GM18907 (cell line): Measurements from ENCODE around the gene PAPPA.
A peak's percentile ranks its signal among the peaks of the same experiment; 100 is the strongest.

Source experiments
- ATAC-seq: cut with Tn5 transposase; IDR thresholded peaks from one replicate; pipeline ENCODE4 v1.9.1; 2021; ENCODE audit warnings: mild to moderate bottlenecking, moderate library complexity; ENCODE audit not compliant: unreplicated experiment

PAPPA gene

GRCh38 chr9:116442528-116442927 lies 288.9 kb downstream of the PAPPA start:
- no peak for ATAC-seq

DNA sequence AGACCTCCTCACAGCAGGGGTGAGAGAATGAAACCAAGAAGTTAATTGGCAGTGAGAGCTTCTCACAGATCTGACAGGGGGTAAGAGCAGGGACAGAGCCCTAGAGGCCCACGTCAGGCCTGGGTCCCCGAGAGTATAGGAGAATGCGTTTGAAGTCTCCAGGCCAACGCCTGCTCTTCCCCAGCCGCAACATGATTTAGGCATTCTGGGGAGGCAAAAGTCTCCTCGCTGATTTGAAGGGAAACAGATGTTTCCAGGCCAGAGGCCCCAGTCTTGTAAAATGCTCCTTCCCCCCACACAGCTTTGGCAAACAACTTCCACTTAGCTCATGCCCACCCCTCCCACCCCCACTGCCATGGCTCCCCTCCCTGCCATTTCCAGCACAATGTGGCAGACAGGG lies 294.3 kb downstream of the PAPPA start:
- ATAC-seq, result no peak

DNA sequence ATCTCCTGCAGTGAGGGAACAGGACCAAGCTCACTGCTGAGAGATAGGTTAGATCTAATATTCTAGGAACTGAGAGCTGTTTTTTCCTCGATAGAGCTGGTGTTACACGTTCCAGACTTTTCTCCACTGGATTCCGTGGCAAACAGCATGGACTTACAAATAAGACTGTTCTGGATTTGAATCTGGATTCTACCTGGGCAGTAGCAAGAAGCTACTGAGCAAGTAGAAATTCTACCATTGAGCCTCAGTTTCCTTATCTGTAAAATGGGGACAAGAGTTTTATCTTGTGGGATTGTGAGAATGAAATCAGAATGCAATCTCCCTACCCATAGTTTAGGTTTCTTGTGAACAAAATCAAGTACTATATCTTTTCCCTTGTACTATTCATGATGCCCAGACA lies 294.8 kb downstream of the PAPPA start:
- ATAC-seq, result no peak

- no peak for ATAC-seq
Observed at GRCh38 chr9:116449949-116450348, 296.4 kb downstream of the PAPPA start.

DNA sequence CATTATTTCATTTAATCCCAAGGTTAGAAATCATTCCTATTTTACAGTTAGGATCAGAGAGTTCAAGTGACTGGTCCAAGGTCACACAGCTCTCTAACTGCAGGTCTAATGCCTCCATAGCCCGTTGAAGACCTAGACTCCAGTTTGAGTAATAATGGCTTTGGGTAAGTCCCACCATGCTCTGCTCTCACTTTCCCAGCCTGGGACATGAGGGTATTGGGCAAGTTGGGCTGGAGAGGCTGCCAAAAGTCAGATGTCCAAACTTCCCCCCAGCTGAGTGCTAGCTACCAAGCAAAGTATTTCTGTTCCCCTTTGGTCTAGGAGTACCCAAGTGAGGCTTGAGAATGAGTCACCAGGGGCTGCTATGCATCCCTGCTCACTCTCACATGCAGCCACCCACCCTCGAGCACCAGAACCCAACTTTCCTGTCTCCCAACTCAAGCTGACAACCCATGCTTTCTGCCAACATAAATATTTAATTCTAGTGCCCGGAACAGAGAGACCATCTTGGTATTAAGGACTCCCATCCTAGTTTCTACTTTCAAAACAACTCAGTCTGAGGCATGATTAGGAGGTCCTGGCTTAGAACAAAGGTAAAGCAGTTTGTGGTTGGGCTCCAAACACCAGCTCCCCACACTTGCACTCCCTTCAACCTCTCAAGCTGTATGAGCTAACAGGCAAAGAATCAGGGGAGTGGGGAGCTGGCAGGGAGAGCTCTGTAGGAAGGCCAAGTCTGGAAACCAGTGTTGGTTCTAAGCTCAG lies 297.0 kb downstream of the PAPPA start:
- peak; percentile 86 for ATAC-seq

DNA sequence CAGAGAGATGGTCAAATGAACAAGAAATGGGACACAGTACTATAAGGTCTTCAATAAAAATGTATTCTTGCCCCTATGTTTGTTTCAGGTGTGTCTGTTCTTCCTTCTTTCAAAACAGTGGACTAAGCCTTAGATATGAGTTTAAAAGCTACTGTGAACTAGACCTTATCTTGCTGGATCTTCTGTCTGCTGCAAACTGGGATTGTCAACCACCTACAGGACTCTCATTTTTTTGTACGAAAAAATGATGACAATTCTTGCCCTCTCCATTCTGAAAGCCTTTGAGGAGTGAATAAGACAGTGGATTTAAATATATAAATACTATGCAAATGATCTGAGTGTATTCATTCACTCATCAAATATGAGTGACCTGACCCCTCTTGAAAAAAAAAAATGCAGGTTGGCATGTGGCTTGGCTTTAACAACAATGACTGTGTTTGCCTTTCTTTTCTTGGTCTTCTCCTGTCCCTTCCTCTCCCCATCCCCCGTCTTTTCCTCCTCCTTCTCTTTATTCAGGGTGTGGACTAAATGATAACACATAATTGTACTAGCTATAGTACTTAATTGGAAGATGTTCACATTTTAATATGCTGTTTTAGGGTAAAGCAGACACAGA lies 298.0 kb downstream of the PAPPA start:
- no peak for ATAC-seq
